Measurements from ENCODE around the gene DNAH14. TPM values are rescaled to one million over a fixed set of nuclear protein-coding genes. Genes with fewer than 3 reads are reported as not detected.
A peak's percentile ranks its signal among the peaks of the same experiment; 100 is the strongest.

The DNAH14 gene
- total and polyA plus RNA-seq, 2 of the 13 experiments (the other 11 are each of a cell fraction or from before 2014, with no cell fraction given), result 4.5 to 27.5 TPM

DNA sequence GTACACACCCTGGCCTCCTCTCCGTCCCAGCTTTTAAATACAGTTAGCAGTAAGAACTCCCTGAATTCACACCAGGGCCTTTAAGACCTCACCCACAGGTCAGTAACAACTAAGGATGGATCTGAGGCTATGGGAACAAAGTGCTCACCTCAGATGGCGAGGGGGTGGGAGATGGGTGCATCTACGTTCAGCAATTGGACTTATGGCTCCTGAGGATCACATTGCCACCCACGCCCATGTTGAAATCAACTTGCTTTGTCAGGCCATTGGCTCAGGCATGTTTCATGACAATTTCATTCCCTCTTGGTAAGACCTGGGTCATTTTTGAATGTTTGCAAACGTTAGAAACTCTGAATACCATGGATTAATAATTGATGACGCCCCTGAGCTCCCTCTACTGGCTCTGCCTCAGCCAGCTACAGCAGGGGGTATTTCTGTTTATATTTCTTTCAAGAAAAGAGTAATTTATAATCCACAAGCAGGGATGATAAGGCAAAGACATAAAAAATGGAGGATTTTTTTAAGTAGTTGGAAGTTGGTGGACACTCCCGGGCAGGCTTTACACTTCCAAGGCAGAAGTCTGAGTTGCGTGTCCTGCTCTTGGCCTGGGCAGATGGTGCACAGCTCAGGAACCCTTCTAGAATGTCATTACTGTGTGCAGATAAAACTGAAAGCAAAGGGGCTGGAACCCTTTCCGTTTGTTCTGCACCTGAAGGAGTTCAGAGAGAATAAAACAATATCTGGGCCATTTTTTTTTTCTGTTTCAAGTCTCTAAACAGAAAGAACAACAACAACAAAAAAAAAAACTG lies 512.0 kb downstream of the DNAH14 start (continued):
- TF ChIP-seq ZNF318 (CRISPR knock-in tag; IDR thresholded peaks at IDR 0.05) (no peak), ZNF614 (CRISPR knock-in tag; IDR thresholded peaks at IDR 0.05; ENCODE audit: borderline replicate concordance) (no peak), ZNF788 (CRISPR knock-in tag; IDR thresholded peaks at IDR 0.05; ENCODE audit: borderline replicate concordance) (peak; percentile 52; the same call in 1 of the 2 replicates), CENPT (CRISPR knock-in tag; IDR thresholded peaks at IDR 0.05; ENCODE audit: low read depth) (no peak), FOXO4 (CRISPR knock-in tag; conservative IDR thresholded peaks at IDR 0.05) (no peak), REPIN1 (CRISPR knock-in tag; IDR thresholded peaks at IDR 0.05; ENCODE audit: borderline replicate concordance, low read depth) (no peak), ZNF121 (CRISPR knock-in tag; IDR thresholded peaks at IDR 0.05) (no peak), ZNF558 (CRISPR knock-in tag; IDR thresholded peaks at IDR 0.05; ENCODE audit: borderline replicate concordance) (no peak), DBP (CRISPR knock-in tag; IDR thresholded peaks at IDR 0.05; ENCODE audit: not compliant biosample characterization) (no peak), MEF2D (CRISPR knock-in tag; IDR thresholded peaks at IDR 0.05) (no peak), ZKSCAN8 (CRISPR knock-in tag; IDR thresholded peaks at IDR 0.05; ENCODE audit: borderline replicate concordance) (peak; percentile 17; the same call in 1 of the 2 replicates), ETV6 (CRISPR knock-in tag; conservative IDR thresholded peaks at IDR 0.05) (no peak), POGK (CRISPR knock-in tag; conservative IDR thresholded peaks at IDR 0.05) (no peak)
- TF ChIP-seq, protein P1, sequence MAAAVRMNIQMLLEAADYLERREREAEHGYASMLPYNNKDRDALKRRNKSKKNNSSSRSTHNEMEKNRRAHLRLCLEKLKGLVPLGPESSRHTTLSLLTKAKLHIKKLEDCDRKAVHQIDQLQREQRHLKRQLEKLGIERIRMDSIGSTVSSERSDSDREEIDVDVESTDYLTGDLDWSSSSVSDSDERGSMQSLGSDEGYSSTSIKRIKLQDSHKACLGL (CRISPR knock-in tag; IDR thresholded peaks at IDR 0.05), result no peak
- TF ChIP-seq, protein P2, sequence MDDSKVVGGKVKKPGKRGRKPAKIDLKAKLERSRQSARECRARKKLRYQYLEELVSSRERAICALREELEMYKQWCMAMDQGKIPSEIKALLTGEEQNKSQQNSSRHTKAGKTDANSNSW (CRISPR knock-in tag; IDR thresholded peaks at IDR 0.05; ENCODE audit: borderline replicate concordance), result no peak
